GM23248 (cell line): ENCODE data around the gene PTGFRN.

ENCODE experiments used
- EZH2 ChIP-seq: fragments of 200-600 bp; sonication (generic); IDR thresholded peaks from 2 replicates; pipeline ENCODE4 v1.6.1; 2018; ENCODE audit warnings: antibody characterized with exemption, mild to moderate bottlenecking; ENCODE audit not compliant: insufficient read depth, poor library complexity, severe bottlenecking
- EZH2phosphoT487 ChIP-seq: fragments of 200-600 bp; sonication (generic); IDR thresholded peaks from 2 replicates; pipeline ENCODE4 v1.6.1; 2018; ENCODE audit warnings: antibody characterized with exemption, moderate library complexity, mild to moderate bottlenecking, low read depth; ENCODE audit not compliant: insufficient read depth

DNA sequence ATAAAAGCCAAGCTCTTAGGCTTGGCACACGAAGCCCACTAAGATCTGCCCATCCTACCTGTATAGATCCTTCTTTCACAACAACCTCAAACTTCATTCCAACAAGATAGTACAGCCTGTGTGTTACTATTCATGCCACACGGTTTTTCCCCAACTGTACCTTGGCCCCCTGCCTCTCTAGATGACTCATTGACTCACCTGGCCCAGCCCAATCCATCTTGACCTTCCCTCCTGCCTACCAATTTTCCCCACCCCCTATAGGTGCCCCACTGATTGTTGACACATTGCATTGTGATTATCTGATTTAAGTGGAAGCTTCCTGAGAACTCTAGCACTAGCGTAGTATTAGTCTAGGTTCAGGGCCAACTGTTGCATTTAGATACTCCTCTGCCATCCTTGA lies 89.9 kb downstream of the PTGFRN start:
- TF ChIP-seq EZH2 (no peak), EZH2phosphoT487 (no peak)
